Mucosa of stomach (tissue), 1 donor: Measurements from ENCODE around the gene CNKSR3.

ENCODE experiments used
- H3K27me3 ChIP-seq: one replicate; pipeline ENCODE4 v1.7.0; 2013; ENCODE audit warnings: mild to moderate bottlenecking, low read length; ENCODE audit not compliant: control insufficient read depth, insufficient read depth
- H3K36me3 ChIP-seq: one replicate; pipeline ENCODE4 v1.7.0; 2013; ENCODE audit warnings: low read length; ENCODE audit not compliant: control insufficient read depth, insufficient read depth
- H3K4me1 ChIP-seq: one replicate; pipeline ENCODE4 v1.7.0; 2013; ENCODE audit warnings: mild to moderate bottlenecking, low read length; ENCODE audit not compliant: control insufficient read depth, insufficient read depth
- H3K4me3 ChIP-seq: one replicate; pipeline ENCODE4 v1.7.0; 2013; ENCODE audit warnings: low read length
- H3K9ac ChIP-seq: one replicate; pipeline ENCODE4 v1.7.0; 2013; ENCODE audit warnings: mild to moderate bottlenecking, low read length, moderate library complexity
- H3K9me3 ChIP-seq: one replicate; pipeline ENCODE4 v1.7.0; 2013; ENCODE audit warnings: mild to moderate bottlenecking, low read length, moderate library complexity; ENCODE audit not compliant: control insufficient read depth
- donor health status: Pancreatic carcinoma.

The CNKSR3 gene

GRCh38 chr6:154466971-154467679 lies 43.4 kb downstream of the CNKSR3 start:
- Histone ChIP-seq H3K4me1 (no peaks in the 10 kb centered on the region), H3K36me3 (no peaks in the 10 kb centered on the region), H3K27me3 (no peaks in the 10 kb centered on the region), H3K9me3 (no peaks in the 10 kb centered on the region), H3K4me3 (no peak overlapping the region), H3K9ac (no peak overlapping the region)

GRCh38 chr6:154466139-154466538 lies 44.3 kb downstream of the CNKSR3 start:
- no peaks in the 10 kb centered on the region for H3K4me1 ChIP-seq
- no peak overlapping the region for H3K4me3 ChIP-seq
- no peak overlapping the region for H3K9ac ChIP-seq
- H3K36me3 ChIP-seq = no peaks in the 10 kb centered on the region
- no peaks in the 10 kb centered on the region for H3K27me3 ChIP-seq
- no peaks in the 10 kb centered on the region for H3K9me3 ChIP-seq

- Histone ChIP-seq H3K4me1 (no peaks in the 10 kb centered on the region), H3K27me3 (no peaks in the 10 kb centered on the region), H3K4me3 (no peak overlapping the region), H3K9ac (no peak overlapping the region), H3K36me3 (no peaks in the 10 kb centered on the region), H3K9me3 (no peaks in the 10 kb centered on the region)
Observed at GRCh38 chr6:154463573-154464419, 46.7 kb downstream of the CNKSR3 start.

- H3K4me1 ChIP-seq = peaks cover 7% of the 10 kb centered on the region
- no peak overlapping the region for H3K4me3 ChIP-seq
- H3K9ac ChIP-seq = no peak overlapping the region
- H3K9me3 ChIP-seq = no peaks in the 10 kb centered on the region
- H3K27me3 ChIP-seq = no peaks in the 10 kb centered on the region
- no peaks in the 10 kb centered on the region for H3K36me3 ChIP-seq
Observed at GRCh38 chr6:154462425-154462824, 48.1 kb downstream of the CNKSR3 start.

GRCh38 chr6:154461348-154461747 lies 49.1 kb downstream of the CNKSR3 start:
- peaks cover 7% of the 10 kb centered on the region for H3K4me1 ChIP-seq
- H3K27me3 ChIP-seq = no peaks in the 10 kb centered on the region
- no peaks in the 10 kb centered on the region for H3K9me3 ChIP-seq
- no peak overlapping the region for H3K9ac ChIP-seq
- no peaks in the 10 kb centered on the region for H3K36me3 ChIP-seq
- H3K4me3 ChIP-seq = no peak overlapping the region

GRCh38 chr6:154460306-154461071 lies 50.0 kb downstream of the CNKSR3 start:
- Histone ChIP-seq H3K9me3 (no peaks in the 10 kb centered on the region), H3K36me3 (no peaks in the 10 kb centered on the region), H3K27me3 (no peaks in the 10 kb centered on the region), H3K9ac (no peak overlapping the region), H3K4me1 (peaks cover 7% of the 10 kb centered on the region), H3K4me3 (no peak overlapping the region)

GRCh38 chr6:154459513-154459912 lies 51.0 kb downstream of the CNKSR3 start:
- Histone ChIP-seq H3K9me3 (no peaks in the 10 kb centered on the region), H3K9ac (no peak overlapping the region), H3K4me1 (peaks cover 7% of the 10 kb centered on the region), H3K36me3 (no peaks in the 10 kb centered on the region), H3K27me3 (no peaks in the 10 kb centered on the region), H3K4me3 (no peak overlapping the region)

GRCh38 chr6:154458565-154459470 lies 51.7 kb downstream of the CNKSR3 start:
- no peak overlapping the region for H3K9ac ChIP-seq
- H3K9me3 ChIP-seq = no peaks in the 10 kb centered on the region
- no peaks in the 10 kb centered on the region for H3K36me3 ChIP-seq
- H3K27me3 ChIP-seq = no peaks in the 10 kb centered on the region
- H3K4me1 ChIP-seq = peaks cover 7% of the 10 kb centered on the region
- no peak overlapping the region for H3K4me3 ChIP-seq

GRCh38 chr6:154457881-154458284 lies 52.6 kb downstream of the CNKSR3 start:
- Histone ChIP-seq H3K9ac (no peak overlapping the region), H3K36me3 (no peaks in the 10 kb centered on the region), H3K27me3 (no peaks in the 10 kb centered on the region), H3K9me3 (no peaks in the 10 kb centered on the region), H3K4me1 (peaks cover 7% of the 10 kb centered on the region), H3K4me3 (no peak overlapping the region)

- Histone ChIP-seq H3K9me3 (no peaks in the 10 kb centered on the region), H3K27me3 (no peaks in the 10 kb centered on the region), H3K9ac (no peak overlapping the region), H3K4me3 (no peak overlapping the region), H3K4me1 (peaks cover 7% of the 10 kb centered on the region), H3K36me3 (no peaks in the 10 kb centered on the region)
Observed at GRCh38 chr6:154457046-154457713, 53.3 kb downstream of the CNKSR3 start.

GRCh38 chr6:154453329-154453728 lies 57.2 kb downstream of the CNKSR3 start:
- Histone ChIP-seq H3K4me3 (no peak overlapping the region), H3K36me3 (no peaks in the 10 kb centered on the region), H3K9ac (no peak overlapping the region), H3K4me1 (peaks cover 7% of the 10 kb centered on the region), H3K9me3 (no peaks in the 10 kb centered on the region), H3K27me3 (no peaks in the 10 kb centered on the region)
